Lower lobe of right lung (tissue), 2 donors: Measurements from ENCODE around the gene AJM1. TPM values are rescaled to one million over a fixed set of nuclear protein-coding genes. Genes with fewer than 3 reads are reported as not detected.
"Not testable (repeated sequence)": the region's sequence is repeated elsewhere in the genome, so short reads cannot be mapped to it uniquely, and the experiment has no call there.

ENCODE experiments used
- ATAC-seq, 2 donors: fragments of 200-7000 bp; cut with Tn5 transposase; one replicate each; pipeline ENCODE4 v1.9.1; 2020 to 2022; ENCODE audit warnings: mild to moderate bottlenecking in 2 of 2, moderate library complexity in 2 of 2
- DNase-seq: peaks from one replicate; pipeline ENCODE4 v3.0.0-alpha.2; 2020
- H3K27ac ChIP-seq: fragments of 200-600 bp; one replicate; pipeline ENCODE4 v1.8.0; 2022
- H3K27me3 ChIP-seq: fragments of 200-600 bp; one replicate; pipeline ENCODE4 v1.8.0; 2022; ENCODE audit warnings: low read depth
- H3K36me3 ChIP-seq: fragments of 200-600 bp; one replicate; pipeline ENCODE4 v1.8.0; 2022; ENCODE audit warnings: mild to moderate bottlenecking
- H3K4me1 ChIP-seq: fragments of 200-600 bp; one replicate; pipeline ENCODE4 v1.8.0; 2022
- H3K4me3 ChIP-seq: fragments of 200-600 bp; one replicate; pipeline ENCODE4 v1.8.0; 2022; ENCODE audit warnings: mild to moderate bottlenecking
- H3K9me3 ChIP-seq: fragments of 200-600 bp; one replicate; pipeline ENCODE4 v1.8.0; 2022
- CTCF ChIP-seq: fragments of 200-600 bp; IDR thresholded peaks from one replicate; pipeline ENCODE4 v1.8.0; 2022; ENCODE audit warnings: antibody characterized with exemption, mild to moderate bottlenecking
- intact Hi-C: fragments of 100-400 bp; cut with DNase I; formaldehyde crosslinking; loops from one replicate; pipeline ENCODE4 v1.11.0; 2022
- total RNA-seq: library from RNA; stranded (reverse); fragmentation: NEBNext Ultra II Directional; extraction: Animal tissue kit (Norgen Biotek cat#: 25700); gene quantifications from one replicate; pipeline ENCODE4 v1.2.1, GENCODE V29; 2021
- donor health status: DM: no; HTN: yes; CAD: no; lungs with severe emphysema.

Gene AJM1
- total RNA-seq, 1 donor from 2014 or later: 3.5 TPM

DNA sequence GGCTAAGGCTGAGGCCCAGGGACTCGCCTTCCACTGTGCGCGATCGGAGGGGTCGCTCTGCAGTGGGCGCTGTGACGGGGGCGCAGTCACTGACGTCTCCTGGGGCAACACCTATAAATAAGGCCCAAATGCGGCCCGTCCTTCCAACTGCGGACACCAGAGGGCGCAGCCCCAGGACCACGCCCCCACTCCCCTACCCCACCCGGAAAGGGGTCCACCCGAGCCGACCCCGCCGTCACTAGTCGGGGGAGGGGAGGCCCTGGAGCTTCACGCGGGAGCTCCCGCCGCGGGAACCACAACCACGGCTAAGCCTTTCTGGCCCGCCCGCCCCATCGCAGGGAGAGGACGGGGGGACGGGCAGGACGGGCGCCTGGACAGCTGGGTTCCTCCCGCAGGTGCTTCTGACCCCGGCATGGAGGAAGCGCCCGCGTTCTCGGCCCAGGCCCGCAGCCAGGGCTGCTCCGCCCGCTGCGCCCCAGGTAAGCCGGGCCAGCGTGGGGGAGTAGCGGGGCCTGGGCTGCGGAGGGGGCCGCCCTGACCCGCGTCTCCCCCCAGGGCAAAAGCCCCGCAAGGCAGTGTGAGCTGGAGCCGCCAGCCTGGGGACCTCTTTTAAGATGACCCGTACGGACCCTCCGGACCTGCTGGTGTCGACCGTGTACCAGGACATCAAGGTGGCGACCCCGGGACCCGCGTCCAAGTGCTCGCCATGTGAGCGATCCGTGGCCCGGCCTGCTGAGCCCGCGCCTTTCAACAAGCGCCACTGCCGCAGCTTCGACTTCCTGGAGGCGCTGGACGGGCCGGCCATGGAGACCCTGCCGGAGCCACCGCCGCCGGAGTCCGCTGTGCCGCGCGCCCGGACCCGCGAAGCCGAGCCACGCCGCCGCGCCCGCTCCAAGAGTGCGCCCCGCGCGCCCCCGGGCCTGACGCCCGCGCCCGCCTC is 1.8 kb downstream of the AJM1 start:
- Histone ChIP-seq H3K27me3 (peaks cover 33% of the 10 kb centered on the region), H3K36me3 (peaks cover 20% of the 10 kb centered on the region), H3K4me1 (peaks cover 46% of the 10 kb centered on the region)
- ATAC-seq (peak; percentile 3 to 6), DNase-seq (peak; percentile 71)
- H3K9me3 ChIP-seq, H3K27ac ChIP-seq, H3K4me3 ChIP-seq, intact Hi-C loops: not testable (repeated sequence)
- peak; percentile 61 for TF ChIP-seq CTCF

- Histone ChIP-seq H3K36me3 (peaks cover 12% of the 10 kb centered on the region), H3K9me3 (no peaks in the 10 kb centered on the region), H3K4me3 (no peak overlapping the region), H3K4me1 (peaks cover 50% of the 10 kb centered on the region), H3K27ac (no peak overlapping the region), H3K27me3 (peaks cover 33% of the 10 kb centered on the region)
- ATAC-seq: no peak
- intact Hi-C loops: no loop called here
- no peak for TF ChIP-seq CTCF
- DNase-seq: no peak
Observed at GRCh38 chr9:136844761-136845464, 2.6 kb downstream of the AJM1 start.

DNA sequence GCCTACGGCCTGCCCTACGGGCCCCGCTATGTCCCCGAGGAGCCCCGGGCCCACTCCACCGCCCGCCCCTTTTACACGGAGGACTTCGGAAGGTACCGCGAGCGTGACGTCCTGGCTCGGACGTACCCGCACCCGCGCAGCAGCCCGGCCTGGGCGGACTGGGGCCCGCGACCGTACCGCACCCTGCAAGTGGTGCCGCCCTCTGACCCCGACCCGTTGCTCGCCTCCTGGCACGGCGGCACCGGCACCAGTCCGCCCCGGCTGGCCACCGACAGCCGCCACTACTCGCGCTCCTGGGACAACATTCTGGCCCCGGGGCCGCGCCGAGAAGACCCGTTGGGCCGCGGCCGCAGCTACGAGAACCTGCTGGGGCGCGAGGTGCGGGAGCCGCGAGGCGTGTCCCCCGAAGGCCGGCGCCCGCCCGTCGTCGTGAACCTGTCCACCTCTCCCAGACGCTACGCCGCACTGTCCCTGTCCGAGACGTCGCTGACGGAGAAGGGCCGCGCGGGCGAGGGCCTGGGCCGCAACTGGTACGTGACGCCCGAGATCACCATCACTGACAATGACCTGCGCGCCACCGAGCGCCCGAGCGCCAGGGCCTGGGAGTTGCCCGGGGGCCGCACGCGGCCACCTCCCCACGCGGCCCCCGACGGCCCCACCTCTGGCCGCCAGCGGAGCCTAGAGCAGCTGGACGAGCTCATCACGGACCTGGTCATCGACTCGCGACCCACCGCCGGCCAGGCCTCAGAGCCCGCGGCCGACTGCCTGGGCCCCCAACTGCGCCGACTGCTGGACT is 3.4 kb downstream of the AJM1 start:
- Histone ChIP-seq H3K27me3 (peaks cover 33% of the 10 kb centered on the region), H3K4me1 (peaks cover 58% of the 10 kb centered on the region), H3K4me3 (no peak overlapping the region), H3K36me3 (peaks cover 7% of the 10 kb centered on the region), H3K27ac (no peak overlapping the region), H3K9me3 (no peaks in the 10 kb centered on the region)
- no peak for ATAC-seq
- no peak for TF ChIP-seq CTCF
- no peak for DNase-seq
- intact Hi-C loops: no loop called here

- TF ChIP-seq CTCF: no peak
- DNase-seq (no peak), ATAC-seq (no peak)
- intact Hi-C loops: no loop called here
- peak overlapping the region; percentile 94 for H3K4me3 ChIP-seq
- no peaks in the 10 kb centered on the region for H3K9me3 ChIP-seq
- peaks cover 33% of the 10 kb centered on the region for H3K27me3 ChIP-seq
- H3K4me1 ChIP-seq: peaks cover 55% of the 10 kb centered on the region
- peaks cover 11% of the 10 kb centered on the region for H3K36me3 ChIP-seq
- no peak overlapping the region for H3K27ac ChIP-seq
Observed at GRCh38 chr9:136846376-136847087, 4.3 kb downstream of the AJM1 start.
